IMR-90 (cell line): ENCODE results near the gene TOP2B.

Experiments used
- BHLHE40 ChIP-seq: fragments of 150-350 bp; IDR thresholded peaks from 2 replicates; pipeline ENCODE4 v1.6.1; 2016; ENCODE audit warnings: mild to moderate bottlenecking, low read depth, low read length
- CEBPB ChIP-seq: IDR thresholded peaks from 2 replicates; pipeline ENCODE4 v1.6.1; 2012; ENCODE audit warnings: low read depth, low read length, improper control_type of control experiment
- CTCF ChIP-seq: conservative IDR thresholded peaks from 2 replicates; pipeline ENCODE4 v1.5.1; 2012; ENCODE audit warnings: mild to moderate bottlenecking, low read depth, low read length, improper control_type of control experiment
- FOS ChIP-seq: fragments of 150-350 bp; IDR thresholded peaks from 2 replicates; pipeline ENCODE4 v1.6.1; 2016; ENCODE audit warnings: low read depth, low read length
- MAFK ChIP-seq: IDR thresholded peaks from 2 replicates; pipeline ENCODE4 v1.6.1; 2012; ENCODE audit warnings: low read depth, low read length, improper control_type of control experiment
- MAZ ChIP-seq: IDR thresholded peaks from 2 replicates; pipeline ENCODE4 v1.6.1; 2012; ENCODE audit warnings: low read depth, mild to moderate bottlenecking, low read length, improper control_type of control experiment, moderate library complexity, borderline replicate concordance
- MXI1 ChIP-seq: IDR thresholded peaks from 2 replicates; pipeline ENCODE4 v1.6.1; 2012; ENCODE audit warnings: low read depth, mild to moderate bottlenecking, low read length, moderate library complexity, borderline replicate concordance
- NFE2L2 ChIP-seq: fragments of 150-350 bp; IDR thresholded peaks from 2 replicates; pipeline ENCODE4 v1.6.1; 2016; ENCODE audit warnings: low read depth, mild to moderate bottlenecking, low read length
- POLR2A ChIP-seq: IDR thresholded peaks from 2 replicates; pipeline ENCODE4 v1.6.1; 2012; ENCODE audit warnings: mild to moderate bottlenecking, low read depth, low read length
- RAD21 ChIP-seq: IDR thresholded peaks from 2 replicates; pipeline ENCODE4 v1.6.1; 2012; ENCODE audit warnings: low read length, improper control_type of control experiment
- RCOR1 ChIP-seq: IDR thresholded peaks from 2 replicates; pipeline ENCODE4 v1.6.1; 2012; ENCODE audit warnings: mild to moderate bottlenecking, low read length, improper control_type of control experiment; ENCODE audit not compliant: insufficient replicate concordance
- SMC3 ChIP-seq: fragments of 150-350 bp; IDR thresholded peaks from 2 replicates; pipeline ENCODE4 v1.6.1; 2016; ENCODE audit warnings: low read depth, mild to moderate bottlenecking, antibody characterized with exemption, low read length, moderate library complexity
- TF ChIP-seq, protein P1 (sequence below): fragments of 150-350 bp; IDR thresholded peaks from 2 replicates; pipeline ENCODE4 v1.6.1; 2017; ENCODE audit warnings: mild to moderate bottlenecking, antibody characterized with exemption, low read length, low read depth
- TF ChIP-seq, protein P2 (sequence below): fragments of 150-350 bp; IDR thresholded peaks from 2 replicates; pipeline ENCODE4 v1.6.1; 2016; ENCODE audit warnings: low read depth, mild to moderate bottlenecking, low read length, moderate library complexity, borderline replicate concordance

DNA sequence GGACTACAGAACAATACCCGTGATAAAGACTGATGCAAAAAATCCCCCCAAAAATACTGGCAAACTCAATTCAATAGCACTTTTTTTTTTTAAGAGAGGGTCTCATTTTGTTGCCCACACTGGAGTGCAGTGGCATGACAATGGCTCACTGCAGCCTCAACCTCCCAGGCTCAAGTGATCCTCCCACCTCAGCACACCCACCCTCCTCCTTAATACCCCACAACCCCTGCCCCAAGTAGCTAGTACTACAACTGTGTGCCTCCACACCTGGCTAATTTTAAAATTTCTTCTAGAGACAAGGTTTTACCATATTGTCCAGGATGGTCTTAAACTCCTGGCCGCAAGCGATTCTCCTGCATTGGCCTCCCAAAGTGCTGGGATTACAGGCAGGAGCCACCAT is 11.4 kb downstream of the TOP2B start:
- TF ChIP-seq CTCF (no peak), RAD21 (no peak), POLR2A (no peak), MAFK (no peak), SMC3 (no peak), CEBPB (no peak), RCOR1 (no peak), NFE2L2 (no peak), MAZ (no peak), MXI1 (no peak), FOS (no peak), BHLHE40 (no peak)
- TF ChIP-seq, protein P1, sequence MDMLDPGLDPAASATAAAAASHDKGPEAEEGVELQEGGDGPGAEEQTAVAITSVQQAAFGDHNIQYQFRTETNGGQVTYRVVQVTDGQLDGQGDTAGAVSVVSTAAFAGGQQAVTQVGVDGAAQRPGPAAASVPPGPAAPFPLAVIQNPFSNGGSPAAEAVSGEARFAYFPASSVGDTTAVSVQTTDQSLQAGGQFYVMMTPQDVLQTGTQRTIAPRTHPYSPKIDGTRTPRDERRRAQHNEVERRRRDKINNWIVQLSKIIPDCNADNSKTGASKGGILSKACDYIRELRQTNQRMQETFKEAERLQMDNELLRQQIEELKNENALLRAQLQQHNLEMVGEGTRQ: no peak
- TF ChIP-seq, protein P2, sequence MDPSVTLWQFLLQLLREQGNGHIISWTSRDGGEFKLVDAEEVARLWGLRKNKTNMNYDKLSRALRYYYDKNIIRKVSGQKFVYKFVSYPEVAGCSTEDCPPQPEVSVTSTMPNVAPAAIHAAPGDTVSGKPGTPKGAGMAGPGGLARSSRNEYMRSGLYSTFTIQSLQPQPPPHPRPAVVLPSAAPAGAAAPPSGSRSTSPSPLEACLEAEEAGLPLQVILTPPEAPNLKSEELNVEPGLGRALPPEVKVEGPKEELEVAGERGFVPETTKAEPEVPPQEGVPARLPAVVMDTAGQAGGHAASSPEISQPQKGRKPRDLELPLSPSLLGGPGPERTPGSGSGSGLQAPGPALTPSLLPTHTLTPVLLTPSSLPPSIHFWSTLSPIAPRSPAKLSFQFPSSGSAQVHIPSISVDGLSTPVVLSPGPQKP: no peak
